WTC11 (cell line): ENCODE results near the gene THAP3. TPM values are rescaled to one million over a fixed set of nuclear protein-coding genes. Genes with fewer than 3 reads are reported as not detected.

Experiments
- ATAC-seq: fragments of 200-7000 bp; cut with Tn5 transposase; 2 replicates; pipeline ENCODE4 v1.10.0; 2021; ENCODE audit warnings: mild to moderate bottlenecking, moderate library complexity
- CTCF ChIA-PET: fragments of 300-600 bp; sonication (Branson Sonifier 250); formaldehyde crosslinking; loops from one replicate; lab custom pipeline; 2021; ENCODE audit warnings: antibody characterized with exemption; lab: Charles Lee
- POLR2A ChIA-PET: fragments of 350-600 bp; sonication (Branson Sonifier 250); formaldehyde crosslinking; loops from one replicate; lab custom pipeline; 2021; ENCODE audit warnings: antibody characterized with exemption; lab: Charles Lee
- DNase-seq: peaks from one replicate; pipeline ENCODE4 v3.0.0; 2021; ENCODE audit warnings: low spot score
- H3K27ac Mint-ChIP-seq: 2 replicates; pipeline ENCODE4 v1.8.0; 2021; ENCODE audit warnings: mixed read lengths
- H3K27me3 Mint-ChIP-seq: 2 replicates; pipeline ENCODE4 v1.8.0; 2021; ENCODE audit warnings: low read depth, mild to moderate bottlenecking, moderate library complexity, mixed read lengths
- H3K36me3 Mint-ChIP-seq: 2 replicates; pipeline ENCODE4 v1.8.0; 2021; ENCODE audit warnings: mixed read lengths
- H3K4me1 Mint-ChIP-seq: 2 replicates; pipeline ENCODE4 v1.8.0; 2022; ENCODE audit warnings: mixed read lengths
- H3K4me3 Mint-ChIP-seq: 2 replicates; pipeline ENCODE4 v1.8.0; 2021; ENCODE audit warnings: mild to moderate bottlenecking, moderate library complexity, mixed read lengths
- H3K9me3 Mint-ChIP-seq: 2 replicates; pipeline ENCODE4 v1.8.0; 2021; ENCODE audit warnings: mixed read lengths
- AR ChIP-seq: fragments of 250-450 bp; sonication (Bioruptor Pico); IDR thresholded peaks from 2 replicates; pipeline ENCODE4 v1.9.0; 2021; ENCODE audit warnings: mild to moderate bottlenecking
- ARID4B ChIP-seq: sonication (generic); formaldehyde crosslinking; IDR thresholded peaks from 2 replicates; pipeline ENCODE4 v1.8.0; 2023; ENCODE audit warnings: missing genetic modification reagents, mild to moderate bottlenecking, borderline replicate concordance
- CBFB ChIP-seq: sonication (generic); formaldehyde crosslinking; IDR thresholded peaks from 2 replicates; pipeline ENCODE4 v1.8.1; 2022; ENCODE audit warnings: mild to moderate bottlenecking, low read depth, missing genetic modification reagents
- E2F1 ChIP-seq: sonication (generic); formaldehyde crosslinking; IDR thresholded peaks from 2 replicates; pipeline ENCODE4 v1.8.0; 2022; ENCODE audit warnings: mild to moderate bottlenecking, missing genetic modification reagents
- ESRRA ChIP-seq: sonication (generic); formaldehyde crosslinking; IDR thresholded peaks from 2 replicates; pipeline ENCODE4 v1.8.1; 2022; ENCODE audit warnings: mild to moderate bottlenecking, missing genetic modification reagents, borderline replicate concordance
- FOXK1 ChIP-seq: sonication (generic); formaldehyde crosslinking; IDR thresholded peaks from 2 replicates; pipeline ENCODE4 v1.8.0; 2022; ENCODE audit warnings: mild to moderate bottlenecking, moderate library complexity, missing genetic modification reagents
- FOXP1 ChIP-seq: sonication (generic); formaldehyde crosslinking; IDR thresholded peaks from 2 replicates; pipeline ENCODE4 v1.8.0; 2022; ENCODE audit warnings: missing genetic modification reagents, mild to moderate bottlenecking, moderate library complexity, borderline replicate concordance
- GRHL2 ChIP-seq: fragments of 250-450 bp; sonication (Bioruptor Pico); IDR thresholded peaks from 2 replicates; pipeline ENCODE4 v1.8.0; 2022; ENCODE audit warnings: mild to moderate bottlenecking, moderate library complexity; ENCODE audit not compliant: insufficient replicate concordance, severe bottlenecking
- MYBL2 ChIP-seq: sonication (generic); formaldehyde crosslinking; IDR thresholded peaks from 2 replicates; pipeline ENCODE4 v1.8.1; 2023; ENCODE audit warnings: mild to moderate bottlenecking, moderate library complexity, missing genetic modification reagents
- NFATC4 ChIP-seq: fragments of 250-450 bp; sonication (Bioruptor Pico); IDR thresholded peaks from 2 replicates; pipeline ENCODE4 v1.9.0; 2021; ENCODE audit warnings: mild to moderate bottlenecking
- NFE2L1 ChIP-seq: sonication (generic); formaldehyde crosslinking; IDR thresholded peaks from 2 replicates; pipeline ENCODE4 v1.8.1; 2023; ENCODE audit warnings: missing genetic modification reagents
- NR2C2 ChIP-seq: sonication (generic); formaldehyde crosslinking; IDR thresholded peaks from 2 replicates; pipeline ENCODE4 v1.8.0; 2022; ENCODE audit warnings: mild to moderate bottlenecking, missing genetic modification reagents
- PRRX2 ChIP-seq: fragments of 250-450 bp; sonication (Bioruptor Pico); IDR thresholded peaks from 2 replicates; pipeline ENCODE4 v1.8.0; 2021; ENCODE audit warnings: mild to moderate bottlenecking
- SOX15 ChIP-seq: fragments of 250-450 bp; sonication (Bioruptor Pico); IDR thresholded peaks from 2 replicates; pipeline ENCODE4 v1.9.0; 2021; ENCODE audit warnings: mild to moderate bottlenecking
- STAT6 ChIP-seq: sonication (generic); formaldehyde crosslinking; conservative IDR thresholded peaks from 2 replicates; pipeline ENCODE4 v1.8.1; 2023; ENCODE audit warnings: mild to moderate bottlenecking, low read depth, missing genetic modification reagents, moderate library complexity
- TP53 ChIP-seq: sonication (generic); formaldehyde crosslinking; IDR thresholded peaks from 2 replicates; pipeline ENCODE4 v1.8.1; 2023; ENCODE audit warnings: mild to moderate bottlenecking, missing genetic modification reagents
- USF2 ChIP-seq: sonication (generic); formaldehyde crosslinking; IDR thresholded peaks from 2 replicates; pipeline ENCODE4 v1.8.1; 2023; ENCODE audit warnings: mild to moderate bottlenecking, missing genetic modification reagents, moderate library complexity
- ZNF232 ChIP-seq: sonication (generic); formaldehyde crosslinking; IDR thresholded peaks from 2 replicates; pipeline ENCODE4 v1.8.0; 2022; ENCODE audit warnings: mild to moderate bottlenecking, missing genetic modification reagents
- ZNF263 ChIP-seq: sonication (generic); formaldehyde crosslinking; IDR thresholded peaks from 2 replicates; pipeline ENCODE4 v1.8.1; 2022; ENCODE audit warnings: low read depth, mild to moderate bottlenecking, moderate library complexity, missing genetic modification reagents
- ZNF396 ChIP-seq: fragments of 250-450 bp; sonication (Bioruptor Pico); IDR thresholded peaks from 2 replicates; pipeline ENCODE4 v1.8.0; 2021; ENCODE audit warnings: mild to moderate bottlenecking, moderate library complexity, borderline replicate concordance
- total RNA-seq: library from RNA; stranded (reverse); gene quantifications from 3 replicates; pipeline ENCODE4 v1.2.3, GENCODE V29; 2021

The THAP3 gene
- total RNA-seq, 1 experiment from 2014 or later: 14.8 TPM

- Mint-ChIP-seq H3K27me3 (no peaks in the 10 kb centered on the region), H3K9me3 (no peaks in the 10 kb centered on the region), H3K27ac (no peak overlapping the region; the same call in 1 of the 2 replicates), H3K36me3 (peaks cover 50% of the 10 kb centered on the region), H3K4me3 (no peak overlapping the region), H3K4me1 (peaks cover 16% of the 10 kb centered on the region)
- TF ChIP-seq FOXK1 (CRISPR knock-in tag) (no peak), GRHL2 (CRISPR knock-in tag) (no peak), TP53 (CRISPR knock-in tag) (no peak), E2F1 (CRISPR knock-in tag) (no peak), NR2C2 (no peak), PRRX2 (CRISPR knock-in tag) (no peak), ARID4B (CRISPR knock-in tag) (no peak), ZNF232 (CRISPR knock-in tag) (no peak), SOX15 (CRISPR knock-in tag) (no peak), NFE2L1 (no peak; the same call in 1 of the 2 replicates), USF2 (CRISPR knock-in tag) (no peak), ESRRA (CRISPR knock-in tag) (no peak), STAT6 (CRISPR knock-in tag) (no peak), AR (CRISPR knock-in tag) (no peak), MYBL2 (CRISPR knock-in tag) (no peak), NFATC4 (no peak), FOXP1 (CRISPR knock-in tag) (no peak), CBFB (CRISPR knock-in tag) (no peak), ZNF396 (CRISPR knock-in tag) (no peak), ZNF263 (CRISPR knock-in tag) (no peak)
- no peak for ATAC-seq
- ChIA-PET POLR2A (interaction anchor here (1.4 kb wide), 1 partner anchor 10 kb away, joined by 3 read pairs; no protein-coding TSS in a partner anchor), CTCF (interaction anchor here (1.0 to 1.4 kb wide), 2 partner anchors 10 to 91 kb away, joined by 3 to 4 read pairs; partner anchors contain the start of gene NOL9)
- no peak for DNase-seq
Measured at GRCh38 chr1:6645018-6645417, 20.4 kb downstream of the THAP3 start.
